Colonic mucosa (tissue), 4 donors: ENCODE data around the gene MYOF. TPM values are rescaled to one million over a fixed set of nuclear protein-coding genes. Genes with fewer than 3 reads are reported as not detected.

Experiments used
- DNase-seq: peaks from one replicate; pipeline ENCODE4 v3.0.0-alpha.2; 2020
- H3K27ac ChIP-seq: fragments of 200-600 bp; one replicate; pipeline ENCODE4 v1.8.0; 2021
- H3K27me3 ChIP-seq: fragments of 200-600 bp; one replicate; pipeline ENCODE4 v1.8.0; 2021
- H3K36me3 ChIP-seq: fragments of 200-600 bp; one replicate; pipeline ENCODE4 v1.8.0; 2021
- H3K4me1 ChIP-seq: fragments of 200-600 bp; one replicate; pipeline ENCODE4 v1.8.0; 2021; ENCODE audit warnings: mild to moderate bottlenecking
- H3K4me3 ChIP-seq: fragments of 200-600 bp; one replicate; pipeline ENCODE4 v1.8.0; 2021
- H3K9ac ChIP-seq, 2 donors: one replicate each; pipeline ENCODE4 v1.7.0; 2013; ENCODE audit warnings: control low read depth in 2 of 2, low read depth in 2 of 2, low read length in 2 of 2
- H3K9me3 ChIP-seq: fragments of 200-600 bp; one replicate; pipeline ENCODE4 v1.8.0; 2021
- intact Hi-C: fragments of 100-400 bp; cut with DNase I; formaldehyde crosslinking; loops from one replicate; pipeline ENCODE4 v1.14.1; 2022
- total RNA-seq, 2 donors: library from RNA; stranded (reverse); fragmentation: NEBNext Ultra II Directional in 1 of 2; extraction: Animal tissue kit (Norgen Biotek cat#: 25700) in 1 of 2; gene quantifications; one replicate each; pipeline ENCODE4 v1.2.1, GENCODE V29; 2021
- TF ChIP-seq, protein P1 (sequence below): fragments of 200-600 bp; IDR thresholded peaks from one replicate; pipeline ENCODE4 v1.8.0; 2022; ENCODE audit warnings: antibody characterized with exemption, mild to moderate bottlenecking
- donor health status: healthy.
- donor health status: DM: no; HTN: no; CAD: no.
- donor health status: DM: no; HTN: no; CAD: no.

Gene MYOF
- total RNA-seq, 2 donors from 2014 or later, result 88.1 to 90.9 TPM

DNA sequence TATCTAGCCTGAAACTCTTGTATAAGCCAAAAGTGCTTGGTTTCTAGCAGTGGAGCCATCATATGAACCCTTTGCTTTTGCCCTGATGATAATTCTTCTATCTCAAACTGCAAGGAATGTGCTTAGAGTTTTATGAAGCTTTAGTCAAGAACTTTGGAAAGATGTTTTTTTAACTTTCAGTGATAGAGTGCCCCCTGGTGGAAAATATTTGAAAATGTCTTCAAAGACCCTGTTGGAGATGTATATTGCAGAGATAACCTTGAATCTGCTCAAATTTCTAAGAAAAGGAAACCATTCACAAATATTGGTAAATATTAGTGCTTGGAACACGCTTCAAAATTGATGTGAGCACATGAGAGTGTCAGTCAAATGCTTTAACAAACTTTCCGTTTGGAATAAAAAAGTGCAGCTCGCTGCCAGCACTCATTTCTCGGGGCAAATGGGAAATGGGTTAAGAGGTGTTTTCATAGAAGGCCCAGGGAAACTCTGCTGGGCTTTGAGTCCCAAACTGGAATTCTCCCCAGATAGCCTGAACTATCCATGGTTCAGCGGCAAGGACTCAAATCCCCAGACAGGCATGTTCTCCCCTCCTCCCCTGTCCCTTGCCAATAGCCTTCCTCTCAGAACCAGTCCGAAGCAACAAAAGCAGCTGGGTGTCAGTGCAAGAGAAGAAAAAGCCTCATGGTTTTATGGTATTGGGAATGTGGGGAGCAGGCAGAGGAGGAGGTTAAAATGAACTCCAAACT, 129.3 kb downstream of the MYOF start:
- intact Hi-C loops, result loop anchor here (5.0 kb wide), 1 partner anchor 271 kb away; no protein-coding TSS in a partner anchor
- TF ChIP-seq, protein P1, sequence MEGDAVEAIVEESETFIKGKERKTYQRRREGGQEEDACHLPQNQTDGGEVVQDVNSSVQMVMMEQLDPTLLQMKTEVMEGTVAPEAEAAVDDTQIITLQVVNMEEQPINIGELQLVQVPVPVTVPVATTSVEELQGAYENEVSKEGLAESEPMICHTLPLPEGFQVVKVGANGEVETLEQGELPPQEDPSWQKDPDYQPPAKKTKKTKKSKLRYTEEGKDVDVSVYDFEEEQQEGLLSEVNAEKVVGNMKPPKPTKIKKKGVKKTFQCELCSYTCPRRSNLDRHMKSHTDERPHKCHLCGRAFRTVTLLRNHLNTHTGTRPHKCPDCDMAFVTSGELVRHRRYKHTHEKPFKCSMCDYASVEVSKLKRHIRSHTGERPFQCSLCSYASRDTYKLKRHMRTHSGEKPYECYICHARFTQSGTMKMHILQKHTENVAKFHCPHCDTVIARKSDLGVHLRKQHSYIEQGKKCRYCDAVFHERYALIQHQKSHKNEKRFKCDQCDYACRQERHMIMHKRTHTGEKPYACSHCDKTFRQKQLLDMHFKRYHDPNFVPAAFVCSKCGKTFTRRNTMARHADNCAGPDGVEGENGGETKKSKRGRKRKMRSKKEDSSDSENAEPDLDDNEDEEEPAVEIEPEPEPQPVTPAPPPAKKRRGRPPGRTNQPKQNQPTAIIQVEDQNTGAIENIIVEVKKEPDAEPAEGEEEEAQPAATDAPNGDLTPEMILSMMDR, result peak; percentile 63
- H3K9me3 ChIP-seq, result no peaks in the 10 kb centered on the region
- H3K27me3 ChIP-seq, result no peaks in the 10 kb centered on the region
- no peaks in the 10 kb centered on the region for H3K4me1 ChIP-seq
- H3K9ac ChIP-seq, result no peak overlapping the region
- H3K27ac ChIP-seq, result no peak overlapping the region
- no peak overlapping the region for H3K4me3 ChIP-seq
- peaks cover 26% of the 10 kb centered on the region for H3K36me3 ChIP-seq
- DNase-seq, result no peak

DNA sequence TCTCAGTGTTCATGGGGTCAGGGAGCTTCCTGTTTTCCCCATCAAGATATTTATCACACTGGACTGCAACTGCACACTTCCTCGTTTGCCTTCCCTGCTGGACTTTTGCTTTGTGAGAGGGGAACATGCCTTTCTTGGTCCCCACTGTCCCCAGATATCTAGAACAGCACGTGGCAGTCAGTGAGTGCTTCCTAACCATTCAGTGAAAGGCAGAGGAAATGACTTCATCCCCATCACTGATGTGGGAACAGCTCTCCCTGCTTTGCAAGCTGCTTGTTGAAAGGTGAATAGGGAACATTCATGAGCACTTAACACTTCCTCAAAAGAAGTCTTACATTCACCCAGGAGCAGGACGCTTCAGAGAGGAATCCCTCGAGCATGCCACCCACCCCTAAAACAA, 135.4 kb downstream of the MYOF start:
- Histone ChIP-seq H3K4me3 (no peak overlapping the region), H3K9ac (no peak overlapping the region), H3K27ac (no peak overlapping the region), H3K36me3 (peaks cover 19% of the 10 kb centered on the region), H3K4me1 (no peaks in the 10 kb centered on the region), H3K27me3 (no peaks in the 10 kb centered on the region), H3K9me3 (no peaks in the 10 kb centered on the region)
- DNase-seq, result no peak
- intact Hi-C loops, result no loop called here
- TF ChIP-seq, protein P1, result no peak

DNA sequence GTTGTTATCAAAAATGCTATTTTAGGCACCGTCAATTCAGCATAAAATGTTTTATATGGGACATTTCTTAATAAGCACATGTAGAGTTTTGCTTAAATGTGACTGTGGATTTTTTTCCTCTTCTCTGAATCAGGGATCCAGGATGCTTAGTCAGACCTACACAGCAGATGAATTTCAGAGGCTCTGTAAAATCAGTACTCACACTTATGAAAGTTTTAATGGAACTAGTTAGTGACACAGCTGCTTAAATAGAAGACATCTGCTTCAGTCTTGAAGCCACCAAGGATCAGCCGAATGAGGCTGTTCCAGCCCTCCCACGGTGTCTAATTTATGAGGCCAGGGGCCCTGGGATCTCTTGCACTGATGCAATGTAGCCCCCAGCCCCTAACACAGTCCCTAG, 136.0 kb downstream of the MYOF start:
- Histone ChIP-seq H3K9me3 (no peaks in the 10 kb centered on the region), H3K4me3 (no peak overlapping the region), H3K9ac (no peak overlapping the region), H3K36me3 (peaks cover 18% of the 10 kb centered on the region), H3K4me1 (no peaks in the 10 kb centered on the region), H3K27ac (no peak overlapping the region), H3K27me3 (no peaks in the 10 kb centered on the region)
- intact Hi-C loops, result no loop called here
- TF ChIP-seq, protein P1, result no peak
- no peak for DNase-seq

DNA sequence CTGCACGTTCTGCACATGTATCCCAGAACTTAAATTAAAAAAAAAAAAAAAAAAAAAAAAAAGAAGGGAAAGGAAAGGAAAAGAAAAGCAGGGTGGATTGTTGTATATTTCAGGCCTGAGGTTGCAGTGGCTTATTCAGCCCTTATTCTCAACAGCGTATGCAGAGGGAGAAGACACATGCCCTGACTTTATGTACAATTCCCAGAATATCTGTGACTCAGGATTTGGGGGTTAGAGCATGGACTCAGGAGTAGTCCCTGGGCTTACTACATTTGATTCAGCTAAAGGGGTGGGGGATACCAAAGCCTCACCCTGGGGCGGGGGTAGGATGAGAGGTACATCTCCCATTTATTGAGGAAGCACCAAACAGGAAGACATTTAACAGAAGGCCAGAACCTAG, 137.4 kb downstream of the MYOF start:
- Histone ChIP-seq H3K27me3 (no peaks in the 10 kb centered on the region), H3K4me3 (no peak overlapping the region), H3K9ac (no peak overlapping the region), H3K4me1 (no peaks in the 10 kb centered on the region), H3K27ac (no peak overlapping the region), H3K9me3 (no peaks in the 10 kb centered on the region), H3K36me3 (peaks cover 13% of the 10 kb centered on the region)
- no peak for DNase-seq
- intact Hi-C loops, result no loop called here
- TF ChIP-seq, protein P1, result no peak

DNA sequence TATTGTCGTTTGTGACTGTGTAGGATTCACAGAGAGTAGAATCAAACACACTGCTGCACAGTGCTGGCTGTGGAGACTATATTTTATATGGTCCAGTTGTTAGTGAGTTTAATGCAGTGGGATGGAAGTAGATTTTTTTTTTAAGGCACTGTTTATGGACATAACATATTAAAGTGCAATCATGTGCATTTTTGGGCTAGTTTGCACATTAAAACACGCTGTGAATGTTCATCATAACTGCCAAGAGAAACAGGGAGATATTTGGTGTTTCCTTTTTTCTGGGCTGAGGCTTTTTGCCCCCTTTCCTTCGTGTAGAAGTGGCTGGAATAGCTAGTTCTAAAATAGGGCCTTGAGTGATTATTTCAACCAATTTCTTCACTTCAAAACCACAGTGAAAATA, 139.2 kb downstream of the MYOF start:
- Histone ChIP-seq H3K4me3 (no peak overlapping the region), H3K4me1 (no peaks in the 10 kb centered on the region), H3K9me3 (no peaks in the 10 kb centered on the region), H3K27me3 (no peaks in the 10 kb centered on the region), H3K36me3 (peaks cover 6% of the 10 kb centered on the region), H3K9ac (no peak overlapping the region), H3K27ac (no peak overlapping the region)
- TF ChIP-seq, protein P1, result no peak
- intact Hi-C loops, result no loop called here
- DNase-seq, result no peak
